LNCaP clone FGC (cell line): ENCODE results near the gene ST7.

Experiments used
- DNase-seq: peaks from one replicate; pipeline ENCODE4 v3.0.0-alpha.2; 2011; ENCODE audit warnings: low read depth
- H3K4me3 ChIP-seq: 2 replicates; pipeline ENCODE4 v1.5.1; 2011; ENCODE audit warnings: mild to moderate bottlenecking, low read depth, low read length, control low read depth
- TF ChIP-seq, protein P1 (sequence below): IDR thresholded peaks from 2 replicates; pipeline ENCODE4 v1.5.1; 2012; ENCODE audit warnings: mild to moderate bottlenecking; ENCODE audit not compliant: control insufficient read depth, insufficient read depth; ENCODE audit errors: extremely low read depth

The ST7 gene

DNA sequence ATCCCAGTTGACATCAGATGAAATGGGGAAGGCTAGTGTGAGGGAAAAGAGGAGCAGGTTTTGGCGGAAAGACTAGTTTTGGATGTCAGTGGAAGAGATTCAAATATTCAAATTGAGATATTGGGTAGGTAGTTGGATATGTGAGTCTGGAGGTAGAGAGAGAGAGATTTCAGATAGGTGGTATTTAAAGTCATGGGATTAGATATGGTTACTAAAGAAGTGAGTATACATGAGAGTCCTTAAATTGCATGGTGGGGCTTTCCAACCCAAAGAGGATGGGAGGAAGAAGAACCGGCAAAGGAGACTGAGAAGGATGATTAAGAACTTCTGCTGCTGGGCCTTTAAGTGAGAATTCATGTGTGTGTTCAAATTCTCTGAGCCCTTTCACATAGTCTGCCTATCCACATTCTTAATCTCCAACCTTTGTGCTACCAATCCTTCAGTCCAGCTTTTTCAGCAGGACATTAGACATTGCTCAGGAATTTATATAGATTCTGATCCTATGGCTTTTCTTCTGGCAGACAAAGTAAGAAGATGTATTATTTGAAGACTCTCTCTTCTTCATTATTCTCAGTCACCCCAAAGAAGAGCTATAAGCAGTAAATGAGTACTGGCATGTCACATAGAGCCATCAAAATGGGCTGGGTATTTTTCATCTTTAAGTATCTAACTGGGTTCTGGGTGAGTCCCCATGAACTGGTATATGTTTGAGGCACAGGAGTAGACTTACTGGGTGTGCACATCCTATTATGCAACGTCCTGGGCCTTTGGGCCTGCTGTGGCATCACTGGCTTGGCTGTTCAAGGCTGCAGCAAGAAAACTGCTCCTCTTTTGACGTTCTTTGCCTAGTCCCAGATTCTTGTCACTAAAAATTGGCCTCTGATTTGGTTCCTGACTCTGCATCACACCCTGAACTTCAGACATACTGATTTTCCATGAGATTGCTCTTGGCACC, 33.6 kb downstream of the ST7 start:
- no peak for DNase-seq
- H3K4me3 ChIP-seq: no peak overlapping the region
- TF ChIP-seq, protein P1, sequence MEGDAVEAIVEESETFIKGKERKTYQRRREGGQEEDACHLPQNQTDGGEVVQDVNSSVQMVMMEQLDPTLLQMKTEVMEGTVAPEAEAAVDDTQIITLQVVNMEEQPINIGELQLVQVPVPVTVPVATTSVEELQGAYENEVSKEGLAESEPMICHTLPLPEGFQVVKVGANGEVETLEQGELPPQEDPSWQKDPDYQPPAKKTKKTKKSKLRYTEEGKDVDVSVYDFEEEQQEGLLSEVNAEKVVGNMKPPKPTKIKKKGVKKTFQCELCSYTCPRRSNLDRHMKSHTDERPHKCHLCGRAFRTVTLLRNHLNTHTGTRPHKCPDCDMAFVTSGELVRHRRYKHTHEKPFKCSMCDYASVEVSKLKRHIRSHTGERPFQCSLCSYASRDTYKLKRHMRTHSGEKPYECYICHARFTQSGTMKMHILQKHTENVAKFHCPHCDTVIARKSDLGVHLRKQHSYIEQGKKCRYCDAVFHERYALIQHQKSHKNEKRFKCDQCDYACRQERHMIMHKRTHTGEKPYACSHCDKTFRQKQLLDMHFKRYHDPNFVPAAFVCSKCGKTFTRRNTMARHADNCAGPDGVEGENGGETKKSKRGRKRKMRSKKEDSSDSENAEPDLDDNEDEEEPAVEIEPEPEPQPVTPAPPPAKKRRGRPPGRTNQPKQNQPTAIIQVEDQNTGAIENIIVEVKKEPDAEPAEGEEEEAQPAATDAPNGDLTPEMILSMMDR: no peak

- TF ChIP-seq, protein P1: peak; percentile 21; the same call in 1 of the 2 replicates
- no peak for DNase-seq
- no peak overlapping the region for H3K4me3 ChIP-seq
These were observed 35.2 kb downstream of the ST7 start for GRCh38 chr7:116988363-116988989.

DNA sequence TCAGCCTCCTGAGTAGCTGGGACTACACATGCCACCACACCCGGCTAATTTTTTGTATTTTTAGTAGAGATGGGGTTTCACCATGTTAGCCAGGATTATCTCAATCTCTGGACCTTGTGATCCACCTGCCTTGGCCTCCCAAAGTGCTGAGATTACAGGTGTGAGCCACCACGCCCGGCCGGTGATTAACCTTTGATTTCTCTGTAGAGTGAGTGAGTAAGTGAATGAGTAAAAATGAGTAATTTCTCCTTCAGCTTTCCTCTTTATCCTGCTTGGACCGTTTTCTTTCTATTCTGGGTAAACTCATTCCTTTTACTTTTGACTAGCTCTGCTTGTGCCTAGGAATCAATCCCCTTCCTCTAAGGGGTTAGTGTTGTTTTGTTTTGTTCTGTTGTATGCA, 36.8 kb downstream of the ST7 start:
- TF ChIP-seq, protein P1: no peak
- H3K4me3 ChIP-seq: no peak overlapping the region
- DNase-seq: no peak

DNA sequence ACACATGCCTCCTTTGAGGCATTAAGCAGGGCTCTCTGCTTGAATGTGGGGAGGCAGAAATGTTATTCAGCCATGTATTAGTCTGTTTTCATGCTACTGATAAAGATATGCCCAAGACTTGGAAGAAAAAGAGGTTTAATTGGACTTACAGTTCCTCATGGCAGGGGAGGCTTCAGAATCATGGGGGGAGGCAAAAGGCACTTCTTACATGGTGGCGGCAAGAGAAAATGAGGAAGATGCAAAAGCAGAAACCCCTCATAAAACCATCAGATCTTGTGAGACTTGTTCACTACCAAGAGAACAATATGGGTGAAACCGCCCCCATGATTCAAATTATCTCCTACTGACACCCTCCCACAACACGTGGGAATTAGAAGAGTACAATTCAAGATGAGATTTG, 37.9 kb downstream of the ST7 start:
- DNase-seq: no peak
- no peak overlapping the region for H3K4me3 ChIP-seq
- TF ChIP-seq, protein P1: no peak

DNA sequence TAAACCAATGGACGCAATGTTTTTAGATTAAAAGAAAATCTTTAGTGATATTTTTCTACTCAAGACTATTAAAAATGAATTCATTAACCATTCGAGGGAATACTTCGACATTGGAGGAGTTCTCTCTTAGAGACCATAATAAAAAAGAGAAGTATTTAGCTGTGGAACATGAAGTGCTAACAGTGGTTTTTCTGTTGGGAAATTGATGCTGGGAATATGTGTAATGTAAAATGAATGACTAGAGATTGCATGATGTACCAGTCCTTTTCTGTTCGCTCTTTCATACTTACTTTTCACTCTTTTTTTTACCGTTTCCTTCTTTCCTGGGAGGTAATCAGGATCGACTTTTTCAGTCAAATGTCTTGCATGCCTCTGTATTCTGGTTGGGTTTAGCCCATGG, 41.3 kb downstream of the ST7 start:
- no peak for DNase-seq
- no peak overlapping the region for H3K4me3 ChIP-seq
- TF ChIP-seq, protein P1: no peak

DNA sequence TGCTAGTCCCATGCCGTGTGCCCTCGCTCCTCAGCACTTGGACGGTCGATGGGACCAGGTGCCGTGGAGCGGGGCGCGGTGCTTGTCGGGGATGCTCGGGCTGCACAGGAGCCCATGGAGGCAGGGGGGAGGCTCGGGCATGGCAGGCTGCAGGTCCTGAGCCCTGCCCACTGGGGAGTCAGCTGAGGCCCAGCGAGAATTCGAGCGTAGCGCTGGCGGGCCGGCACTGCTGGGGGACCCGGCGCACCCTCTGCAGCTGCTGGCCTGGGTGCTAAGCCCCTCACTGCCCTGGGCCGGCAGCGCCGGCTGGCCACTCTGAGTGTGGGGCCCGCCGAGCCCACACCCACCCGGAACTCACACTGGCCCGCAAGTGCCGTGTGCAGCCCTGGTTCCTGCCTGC, 44.7 kb downstream of the ST7 start:
- DNase-seq: no peak
- TF ChIP-seq, protein P1: no peak

More for the DNA sequence above, 44.7 kb downstream of the ST7 start:
- no peak overlapping the region for H3K4me3 ChIP-seq
